Measurements from ENCODE around the gene MORN3. TPM values are rescaled to one million over a fixed set of nuclear protein-coding genes. Genes with fewer than 3 reads are reported as not detected.

The MORN3 gene
- total and polyA plus RNA-seq, 4 donors: 2.4 to 5.8 (median 3.0) TPM

GRCh38 chr12:121600702-121601336 lies 68.6 kb downstream of the MORN3 start:
- Histone ChIP-seq H3K9ac (ENCODE audit: insufficient read depth in 1 of 2, low read length in 2 of 2) (no peak overlapping the region), H3K27ac (ENCODE audit: low read depth in 1 of 2, low read length in 1 of 2) (no peak overlapping the region), H3K4me3 (no peak overlapping the region), H3K4me1 (ENCODE audit: control insufficient read depth in 5 of 5, insufficient read depth in 5 of 5, low read length in 5 of 5) (no peaks in the 10 kb centered on the region), H3K36me3 (ENCODE audit: control insufficient read depth in 4 of 4, insufficient read depth in 4 of 4, low read length in 4 of 4) (no peaks in the 10 kb centered on the region), H3K9me3 (ENCODE audit: control insufficient read depth in 4 of 4, insufficient read depth in 3 of 4, low read length in 3 of 4) (no peaks in the 10 kb centered on the region), H3K27me3 (ENCODE audit: control insufficient read depth in 3 of 3, insufficient read depth in 3 of 3, low read length in 2 of 3) (no peaks in the 10 kb centered on the region)
- 79 to 81% methylated on average over 6 of the region's 6 CpGs for WGBS, 2 donors
- no peak for DNase-seq
- no peak for ATAC-seq (ENCODE audit: insufficient read depth, low FRiP score)
- TF ChIP-seq CTCF (IDR thresholded peaks at IDR 0.05; ENCODE audit: control extremely low read depth, extremely low read depth): no peak

Small RNAs within 50 kb of the gene (small RNA-seq; reads per million reads assigned to genes)
- gene RNU6-1004P (ENCODE audit: low replicate concordance): not detected

Other genes with a start within 250 kb of the MORN3 start
- 10 to 100 TPM; 30.6 to 44.5 TPM for gene KDM2B, start 88.6 kb downstream of the MORN3 start, total RNA-seq
- 10 to 100 TPM; 13.8 to 18.6 TPM for gene KDM2B, start 88.6 kb downstream of the MORN3 start, polyA plus RNA-seq
- gene ORAI1, start 43.1 kb downstream of the MORN3 start, total RNA-seq: 10 to 100 TPM; 17.1 to 33.7 TPM
- 10 to 100 TPM; 15.2 to 32.5 TPM for gene ORAI1, start 43.1 kb downstream of the MORN3 start, polyA plus RNA-seq
- gene TMEM120B, start 43.1 kb upstream of the MORN3 start, total RNA-seq: 10 to 100 TPM in 1 of 2 donors, 1 to 10 TPM in 1; 3.9 to 17.7 TPM
- 10 to 100 TPM in 1 of 2 donors, 1 to 10 TPM in 1; 5.6 to 10.5 TPM for gene TMEM120B, start 43.1 kb upstream of the MORN3 start, polyA plus RNA-seq
- gene RHOF, start 124.0 kb upstream of the MORN3 start, total RNA-seq: 10 to 100 TPM; 33.2 to 34.7 TPM
- gene RHOF, start 124.0 kb upstream of the MORN3 start, polyA plus RNA-seq: 10 to 100 TPM; 15.1 to 16.5 TPM
- 10 to 100 TPM; 12.4 to 28.1 TPM for gene SETD1B, start 134.4 kb upstream of the MORN3 start, total RNA-seq
- 1 to 10 TPM; 7.3 to 8.3 TPM for gene SETD1B, start 134.4 kb upstream of the MORN3 start, polyA plus RNA-seq
- gene HPD, start 189.2 kb upstream of the MORN3 start, total RNA-seq: 1 to 10 TPM in 1 of 2 donors, not detected in 1; 4.0 TPM
- gene HPD, start 189.2 kb upstream of the MORN3 start, polyA plus RNA-seq: 1 to 10 TPM in 1 of 2 donors, under 1 TPM in 1; 0.88 to 1.2 TPM
- 10 to 100 TPM; 52.4 to 72.8 TPM for gene PSMD9, start 219.1 kb upstream of the MORN3 start, total RNA-seq
- gene PSMD9, start 219.1 kb upstream of the MORN3 start, polyA plus RNA-seq: 100 to 1,000 TPM in 1 of 2 donors, 10 to 100 TPM in 1; 39.6 to 134 TPM
- 10 to 100 TPM; 24.0 to 35.4 TPM for gene CFAP251, start 248.9 kb upstream of the MORN3 start, total RNA-seq
- 1 to 10 TPM; 6.9 to 7.2 TPM for gene CFAP251, start 248.9 kb upstream of the MORN3 start, polyA plus RNA-seq